Measurements from ENCODE around the gene CHRND.

Gene CHRND

DNA sequence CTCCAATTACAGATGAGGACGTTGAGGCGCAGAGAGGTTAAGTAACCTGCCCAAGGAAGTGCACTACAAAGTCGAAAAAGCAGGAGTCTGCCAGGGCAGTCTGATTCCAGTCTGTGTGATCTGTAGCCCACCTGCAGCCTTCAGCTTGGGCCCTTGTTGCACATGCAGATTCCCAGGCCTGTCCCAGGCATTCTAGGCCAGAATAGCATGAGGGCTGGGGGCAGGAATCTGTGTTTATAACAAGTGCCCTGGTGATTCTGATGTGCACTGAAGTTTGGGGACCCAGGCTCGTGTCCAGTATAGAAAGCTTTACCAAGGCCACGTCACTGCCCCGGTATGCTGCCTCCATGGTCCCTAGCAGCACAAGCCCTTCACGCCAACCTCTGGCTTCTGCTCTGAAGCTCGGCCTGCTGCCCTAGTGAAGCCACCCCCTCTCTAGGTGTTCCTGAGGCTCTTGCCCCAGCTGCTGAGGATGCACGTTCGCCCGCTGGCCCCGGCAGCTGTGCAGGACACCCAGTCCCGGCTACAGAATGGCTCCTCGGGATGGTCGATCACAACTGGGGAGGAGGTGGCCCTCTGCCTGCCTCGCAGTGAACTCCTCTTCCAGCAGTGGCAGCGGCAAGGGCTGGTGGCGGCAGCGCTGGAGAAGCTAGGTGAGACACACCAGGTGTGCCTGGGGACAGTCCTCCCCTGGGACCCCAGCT, 18.1 kb downstream of the CHRND start:
- H3K27ac Mint-ChIP-seq, result peak overlapping the region; percentile 14
- peaks cover 2 to 6% of the 10 kb centered on the region in 2 donors for H3K27me3 Mint-ChIP-seq
- H3K36me3 Mint-ChIP-seq, result peaks cover 33 to 39% of the 10 kb centered on the region in 2 donors
- DNase-seq (no peak), ATAC-seq (replicated peaks) (no peak)
- H3K9me3 Mint-ChIP-seq, result no peaks in the 10 kb centered on the region
- H3K4me3 Mint-ChIP-seq, result no peak overlapping the region
- peaks cover 19 to 58% of the 10 kb centered on the region in 2 donors for H3K4me1 Mint-ChIP-seq

DNA sequence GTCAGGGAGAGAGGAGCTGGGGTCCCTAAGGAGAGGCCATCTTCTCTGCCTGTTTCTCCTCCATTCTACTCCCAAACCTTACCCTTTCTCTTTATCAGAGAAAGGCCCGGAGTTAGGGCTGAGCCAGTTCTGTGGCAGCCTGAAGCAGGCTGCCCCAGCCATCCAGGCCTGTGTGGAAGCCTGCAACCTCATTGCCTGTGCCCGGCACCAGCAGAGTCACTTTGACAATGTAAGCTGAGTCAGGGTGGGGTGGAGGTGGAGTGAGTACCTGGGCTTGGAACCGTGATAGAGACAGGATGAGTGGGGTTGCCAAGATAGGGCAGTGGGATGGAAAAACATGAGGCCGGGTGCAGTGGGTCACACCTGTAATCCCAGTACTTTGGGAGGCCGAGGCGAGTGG, 18.7 kb downstream of the CHRND start:
- peaks cover 0 to 5% of the 10 kb centered on the region in 2 donors for H3K27me3 Mint-ChIP-seq
- H3K4me1 Mint-ChIP-seq, result peaks cover 18 to 60% of the 10 kb centered on the region in 2 donors
- ATAC-seq (replicated peaks) (no peak), DNase-seq (no peak)
- H3K27ac Mint-ChIP-seq, result no peak overlapping the region
- H3K9me3 Mint-ChIP-seq, result no peaks in the 10 kb centered on the region
- peaks cover 33 to 42% of the 10 kb centered on the region in 2 donors for H3K36me3 Mint-ChIP-seq
- no peak overlapping the region for H3K4me3 Mint-ChIP-seq

DNA sequence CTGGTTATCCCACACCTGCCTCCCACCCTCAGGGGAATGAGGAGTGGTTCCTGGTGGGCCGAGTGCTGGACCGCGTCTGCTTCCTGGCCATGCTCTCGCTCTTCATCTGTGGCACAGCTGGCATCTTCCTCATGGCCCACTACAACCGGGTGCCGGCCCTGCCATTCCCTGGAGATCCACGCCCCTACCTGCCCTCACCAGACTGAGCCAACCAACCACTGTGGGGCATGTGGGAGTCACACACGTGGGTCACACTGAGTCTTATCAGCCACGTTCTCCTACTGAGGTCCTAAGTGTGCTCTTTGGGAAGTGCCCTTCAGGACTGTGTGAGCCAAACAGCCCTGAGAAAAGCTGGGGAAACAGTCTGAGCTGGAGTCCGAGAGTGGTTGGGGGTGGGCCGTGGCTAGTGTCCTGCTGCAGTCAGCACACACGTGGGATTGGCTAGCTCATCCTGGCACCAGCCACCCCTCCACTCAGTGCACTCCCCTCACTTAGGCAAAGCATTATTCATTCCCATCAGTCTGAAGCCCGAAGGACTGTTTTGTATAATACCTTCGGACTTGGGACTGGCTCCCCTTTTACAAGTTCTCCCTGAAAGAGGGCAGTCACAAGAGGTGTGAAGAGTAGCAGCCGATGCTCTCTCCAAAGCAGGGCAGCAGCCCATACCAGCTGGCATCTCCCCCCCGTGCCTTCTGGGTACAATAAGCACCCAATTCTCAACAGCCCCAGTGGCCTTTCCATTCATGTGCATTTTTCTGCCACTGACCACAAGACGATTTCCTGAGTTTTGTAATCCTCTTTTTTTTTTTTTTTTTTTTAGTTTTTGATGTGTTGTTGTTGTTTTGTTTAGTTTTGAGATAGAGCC, 19.8 kb downstream of the CHRND start:
- peaks cover 17 to 59% of the 10 kb centered on the region in 2 donors for H3K4me1 Mint-ChIP-seq
- no peaks in the 10 kb centered on the region for H3K9me3 Mint-ChIP-seq
- peaks cover 0 to under 1% of the 10 kb centered on the region in 2 donors for H3K27me3 Mint-ChIP-seq
- H3K27ac Mint-ChIP-seq, result no peak overlapping the region
- ATAC-seq (replicated peaks) (no peak), DNase-seq (no peak)
- H3K4me3 Mint-ChIP-seq, result no peak overlapping the region
- H3K36me3 Mint-ChIP-seq, result peaks cover 33 to 47% of the 10 kb centered on the region in 2 donors

DNA sequence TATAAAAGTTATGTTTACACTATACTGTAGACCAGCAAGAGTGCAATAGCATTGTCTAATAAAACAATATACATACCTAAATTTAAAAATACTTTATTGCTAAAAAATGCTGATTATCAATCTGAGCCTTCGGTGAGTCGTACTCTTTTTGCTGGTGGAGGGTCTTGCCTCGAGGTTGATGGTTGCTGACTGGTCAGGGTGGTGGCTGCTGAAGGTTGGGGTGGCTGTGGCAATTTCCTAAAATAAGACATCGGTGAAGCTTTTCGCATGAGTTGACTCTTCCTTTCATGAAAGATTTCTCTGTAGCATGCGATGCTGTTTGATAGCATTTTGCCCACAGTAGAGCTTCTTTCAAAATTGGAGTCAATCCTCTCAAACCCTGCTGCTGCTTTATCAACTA, 22.0 kb downstream of the CHRND start:
- no peaks in the 10 kb centered on the region for H3K9me3 Mint-ChIP-seq
- DNase-seq (no peak), ATAC-seq (replicated peaks) (no peak)
- no peaks in the 10 kb centered on the region for H3K27me3 Mint-ChIP-seq
- H3K4me1 Mint-ChIP-seq, result peaks cover 17 to 53% of the 10 kb centered on the region in 2 donors
- no peak overlapping the region for H3K27ac Mint-ChIP-seq
- H3K4me3 Mint-ChIP-seq, result no peak overlapping the region
- H3K36me3 Mint-ChIP-seq, result peaks cover 33 to 55% of the 10 kb centered on the region in 2 donors

DNA sequence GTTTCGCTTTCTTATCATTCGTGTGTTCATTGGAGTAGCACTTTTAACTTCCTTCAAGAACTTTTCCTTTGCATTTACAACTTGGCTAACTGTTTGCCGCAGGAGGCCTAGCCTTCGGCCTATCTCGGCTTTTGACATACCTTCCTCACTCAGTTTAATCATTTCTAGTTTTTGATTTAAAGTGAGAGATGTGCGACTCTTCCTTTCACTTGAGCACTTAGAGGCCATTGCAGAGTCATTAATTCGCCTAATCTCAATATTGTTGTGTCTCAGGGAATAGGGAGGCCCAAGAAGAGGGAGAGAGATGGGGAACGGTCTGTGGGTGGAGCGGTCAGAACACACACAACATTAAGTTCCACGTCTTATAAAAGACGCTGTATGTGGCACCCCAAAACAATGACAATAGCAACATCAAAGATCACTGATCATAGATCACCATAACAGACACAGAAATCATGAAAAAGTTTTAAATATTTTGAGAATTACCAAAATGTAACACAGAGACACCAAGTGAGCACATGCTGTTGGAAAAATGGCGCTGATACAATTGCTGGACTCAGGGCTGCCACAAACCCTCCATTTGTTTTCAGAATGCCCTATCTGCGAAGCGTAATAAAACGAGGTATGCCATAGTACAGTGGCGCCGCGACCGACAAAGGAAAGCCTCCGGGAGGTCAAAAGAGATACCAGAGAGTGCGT, 23.8 kb downstream of the CHRND start:
- peaks cover 33 to 62% of the 10 kb centered on the region in 2 donors for H3K36me3 Mint-ChIP-seq
- no peak for DNase-seq
- H3K4me3 Mint-ChIP-seq, result peak overlapping the region; percentile 93 to 100
- ATAC-seq (replicated peaks), result peak; percentile 28 to 29
- no peaks in the 10 kb centered on the region for H3K27me3 Mint-ChIP-seq
- H3K4me1 Mint-ChIP-seq, result peaks cover 30 to 65% of the 10 kb centered on the region in 2 donors
- H3K27ac Mint-ChIP-seq, result peak overlapping the region; percentile 100
- no peaks in the 10 kb centered on the region for H3K9me3 Mint-ChIP-seq

DNA sequence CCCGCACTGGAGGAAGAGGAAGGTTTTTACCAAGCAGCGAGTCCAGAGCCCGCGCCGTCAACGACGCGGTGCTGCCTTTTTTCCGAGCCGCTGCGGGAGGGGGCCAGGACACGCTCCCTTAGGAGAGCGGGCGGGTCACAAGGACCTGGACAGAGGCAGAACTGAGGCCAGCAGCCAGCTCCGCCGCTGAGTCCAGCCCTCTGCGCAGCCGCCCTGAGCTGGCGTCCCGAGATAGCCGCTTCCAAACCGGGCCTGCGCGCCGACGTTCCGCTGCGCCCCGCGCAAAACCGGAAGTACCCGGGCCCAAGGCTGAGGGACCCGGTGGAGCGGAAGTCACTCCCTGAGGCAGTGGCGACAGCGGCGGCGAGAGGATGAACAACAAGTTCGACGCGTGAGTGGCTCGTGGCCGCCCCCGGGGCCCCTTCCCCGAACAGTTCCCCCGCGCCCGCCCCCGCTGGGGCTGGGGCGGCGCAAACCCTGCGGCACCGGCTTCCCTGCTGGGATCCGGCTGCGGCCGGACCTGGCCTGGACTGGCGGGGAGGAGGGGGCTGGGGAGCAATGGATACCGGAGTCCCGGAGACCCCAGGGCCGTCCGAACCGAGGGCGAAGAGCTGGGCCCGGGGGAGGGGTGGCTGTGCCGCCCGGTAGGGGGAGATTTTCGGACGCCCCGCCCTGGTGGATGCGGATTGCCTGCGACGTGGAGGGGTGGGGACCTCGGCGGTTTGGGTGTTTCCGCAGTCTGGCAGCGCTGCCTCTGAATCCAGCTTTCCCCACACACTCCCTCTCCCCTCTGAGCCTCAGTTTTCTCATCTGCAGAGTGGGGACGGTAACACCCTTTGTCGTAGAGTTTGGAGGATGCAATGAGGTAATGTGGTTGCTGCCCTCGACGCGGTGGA, 24.6 kb downstream of the CHRND start, which contains the start of the genes EIF4E2 and TIGD1:
Gene EIF4E2, plus strand, starts transcription at position 336 of the 896 bp plus-strand sequence. Its CDS starts 36 bp downstream, at position 372.
Gene TIGD1, minus strand, starts transcription at position 204 of the 896 bp plus-strand sequence. CDS start 675 bp downstream, outside the sequence.
- H3K9me3 Mint-ChIP-seq, result no peaks in the 10 kb centered on the region
- H3K4me1 Mint-ChIP-seq, result peaks cover 33 to 64% of the 10 kb centered on the region in 2 donors
- DNase-seq, result peak; percentile 90
- peak; percentile 96 to 97 for ATAC-seq (replicated peaks)
- H3K27me3 Mint-ChIP-seq, result no peaks in the 10 kb centered on the region
- peaks cover 29 to 61% of the 10 kb centered on the region in 2 donors for H3K36me3 Mint-ChIP-seq
- peak within 1 kb of the TSS; percentile 100 for H3K27ac Mint-ChIP-seq
- H3K4me3 Mint-ChIP-seq, result peak within 1 kb of the TSS; percentile 93 to 100

DNA sequence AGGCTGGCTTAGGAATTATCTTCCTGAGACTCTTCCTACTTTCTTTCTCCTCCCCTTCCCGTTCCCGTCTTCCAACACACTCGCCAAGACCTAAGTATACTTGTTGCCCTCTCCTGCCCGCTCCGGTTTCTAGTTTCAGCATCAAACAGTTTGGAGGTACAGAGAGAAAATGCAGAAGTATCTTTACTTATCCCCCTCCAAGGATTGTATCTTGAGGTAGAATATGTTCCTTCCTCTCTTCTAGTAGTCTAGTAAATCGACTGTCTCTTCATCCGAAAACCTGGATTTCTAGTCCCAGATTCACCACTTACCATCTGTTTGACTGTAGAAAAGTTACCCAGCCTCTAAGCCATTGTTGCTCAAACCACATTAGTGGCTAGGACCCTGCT, 25.3 kb downstream of the CHRND start:
- peaks cover 29 to 62% of the 10 kb centered on the region in 2 donors for H3K36me3 Mint-ChIP-seq
- ATAC-seq (replicated peaks) (no peak), DNase-seq (no peak)
- peak overlapping the region; percentile 93 to 100 for H3K4me3 Mint-ChIP-seq
- peak overlapping the region; percentile 100 for H3K27ac Mint-ChIP-seq
- H3K27me3 Mint-ChIP-seq, result no peaks in the 10 kb centered on the region
- peaks cover 35 to 64% of the 10 kb centered on the region in 2 donors for H3K4me1 Mint-ChIP-seq
- H3K9me3 Mint-ChIP-seq, result no peaks in the 10 kb centered on the region

DNA sequence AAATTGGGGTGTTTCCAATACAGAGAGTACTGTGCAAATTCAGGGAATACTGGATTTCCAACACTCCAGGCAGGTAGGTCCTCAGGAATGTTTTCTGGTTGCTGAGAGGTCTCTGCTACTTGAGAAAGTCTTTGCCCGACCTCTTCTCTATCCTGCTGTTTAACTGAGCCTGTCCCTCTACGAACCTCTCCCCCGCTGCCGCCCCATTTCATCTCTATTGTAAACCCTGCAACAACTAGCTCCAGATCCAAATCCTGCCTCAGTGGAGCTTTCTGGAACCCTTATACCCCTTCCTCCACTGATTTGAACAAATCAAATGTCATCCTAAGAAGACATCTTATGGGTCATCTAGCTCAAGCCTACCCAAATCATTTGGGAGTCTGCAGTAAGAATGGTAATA, 25.8 kb downstream of the CHRND start:
- peak overlapping the region; percentile 93 to 100 for H3K4me3 Mint-ChIP-seq
- H3K27me3 Mint-ChIP-seq, result no peaks in the 10 kb centered on the region
- peak overlapping the region; percentile 100 for H3K27ac Mint-ChIP-seq
- H3K9me3 Mint-ChIP-seq, result no peaks in the 10 kb centered on the region
- ATAC-seq (replicated peaks) (no peak), DNase-seq (no peak)
- peaks cover 33 to 60% of the 10 kb centered on the region in 2 donors for H3K4me1 Mint-ChIP-seq
- peaks cover 28 to 62% of the 10 kb centered on the region in 2 donors for H3K36me3 Mint-ChIP-seq

DNA sequence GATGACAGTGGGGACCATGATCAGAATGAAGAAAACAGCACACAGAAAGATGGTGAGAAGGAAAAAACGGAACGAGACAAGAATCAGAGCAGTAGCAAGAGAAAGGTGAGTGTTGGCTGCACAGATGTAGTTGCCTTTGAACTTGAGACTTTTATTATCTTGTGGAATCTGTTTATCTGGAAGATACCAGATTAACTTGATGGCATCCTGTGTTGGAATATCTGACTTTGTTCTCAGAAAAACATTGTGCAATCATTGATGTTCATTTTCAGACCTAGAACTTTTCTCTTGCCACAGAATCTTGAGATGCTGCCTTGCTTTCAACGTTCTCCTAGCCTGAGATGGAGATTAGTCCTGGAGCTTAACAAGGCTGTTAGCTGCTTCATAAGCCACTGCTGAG, 30.5 kb downstream of the CHRND start:
- H3K27me3 Mint-ChIP-seq, result no peaks in the 10 kb centered on the region
- DNase-seq, result no peak
- no peaks in the 10 kb centered on the region for H3K9me3 Mint-ChIP-seq
- peaks cover 28 to 30% of the 10 kb centered on the region in 2 donors for H3K4me1 Mint-ChIP-seq
- ATAC-seq (replicated peaks), result no peak
- no peak overlapping the region for H3K27ac Mint-ChIP-seq
- H3K36me3 Mint-ChIP-seq, result peaks cover 32 to 66% of the 10 kb centered on the region in 2 donors
- no peak overlapping the region for H3K4me3 Mint-ChIP-seq

DNA sequence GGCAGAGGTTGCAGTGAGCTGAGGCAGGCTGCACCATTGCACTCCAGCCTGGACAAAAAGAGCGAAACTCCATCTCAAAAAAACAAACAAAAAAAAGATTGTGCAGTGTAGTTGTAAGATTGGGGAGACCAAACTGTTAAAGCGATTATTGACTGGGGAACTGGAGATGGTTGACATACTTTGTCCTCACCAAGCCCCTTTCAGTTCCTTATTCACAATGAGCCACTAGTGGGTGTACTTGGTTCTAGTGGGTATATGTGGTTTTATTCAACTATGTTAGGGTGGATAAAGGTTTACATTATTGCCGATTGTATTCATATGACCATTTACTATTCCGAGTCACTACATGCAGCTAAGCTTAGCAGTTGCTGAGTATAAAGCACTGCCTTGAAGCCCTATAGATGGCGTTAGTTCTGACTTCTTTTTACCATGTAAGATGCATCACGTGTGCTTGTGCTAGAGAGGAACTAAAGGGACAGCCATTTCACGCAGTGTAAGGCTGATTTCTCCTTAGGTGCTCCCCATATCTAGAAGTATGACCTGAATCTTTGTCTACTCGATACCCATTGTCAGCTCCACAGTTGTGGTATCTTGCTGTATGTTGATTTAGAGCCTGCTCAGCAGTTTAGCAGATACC, 36.7 kb downstream of the CHRND start:
- Mint-ChIP-seq H3K4me3 (peak overlapping the region in 1 of 2 donors; percentile 41), H3K36me3 (peaks cover 52 to 67% of the 10 kb centered on the region in 2 donors), H3K27me3 (no peaks in the 10 kb centered on the region), H3K27ac (peak overlapping the region; percentile 62), H3K4me1 (peaks cover 10 to 16% of the 10 kb centered on the region in 2 donors), H3K9me3 (no peaks in the 10 kb centered on the region)
- ATAC-seq (replicated peaks) (peak; percentile 95 to 96), DNase-seq (no peak)

DNA sequence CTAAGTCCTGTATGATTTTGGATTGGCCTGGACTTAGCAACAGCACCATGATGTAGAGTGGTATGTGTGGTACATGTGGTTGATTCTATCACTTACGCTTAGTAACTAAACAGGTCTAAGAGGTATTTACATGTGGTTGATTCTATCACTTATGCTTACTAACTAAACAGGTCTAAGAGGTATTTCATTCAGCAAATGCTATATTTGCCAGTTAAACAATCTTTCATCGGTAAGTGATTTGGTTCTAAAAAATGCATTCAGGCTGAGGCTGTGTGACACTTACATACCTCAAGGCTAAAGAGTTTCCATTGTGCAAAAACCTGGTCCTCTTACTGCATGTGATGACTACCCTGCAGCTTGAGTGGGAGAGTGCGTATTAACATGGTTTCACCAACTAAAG, 37.6 kb downstream of the CHRND start:
- ATAC-seq (replicated peaks), result no peak

DNA sequence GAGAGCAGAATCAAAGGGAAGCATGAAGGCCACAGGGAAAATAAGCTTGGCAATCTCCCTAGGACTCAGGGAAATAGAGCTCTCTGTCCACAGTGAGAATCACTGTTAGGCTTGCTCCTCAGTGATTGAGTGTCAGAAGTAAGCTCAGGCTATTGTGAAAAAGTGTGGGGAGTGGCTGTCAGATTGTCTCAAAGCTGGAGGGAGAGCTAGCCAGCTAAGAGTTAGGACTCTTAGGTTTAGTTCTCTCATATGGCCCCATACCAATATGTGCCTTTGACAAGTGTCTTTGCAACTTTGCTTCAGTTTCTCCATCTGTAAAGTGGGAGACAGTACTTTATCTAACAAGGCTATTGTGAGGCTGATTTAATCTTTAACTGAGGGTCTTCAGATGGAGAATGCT, 41.8 kb downstream of the CHRND start:
- peaks cover 3 to 7% of the 10 kb centered on the region in 2 donors for H3K4me1 Mint-ChIP-seq
- no peaks in the 10 kb centered on the region for H3K9me3 Mint-ChIP-seq
- peaks cover 58 to 69% of the 10 kb centered on the region in 2 donors for H3K36me3 Mint-ChIP-seq
- ATAC-seq (replicated peaks) (no peak), DNase-seq (no peak)
- H3K27ac Mint-ChIP-seq, result no peak overlapping the region
- H3K4me3 Mint-ChIP-seq, result no peak overlapping the region
- no peaks in the 10 kb centered on the region for H3K27me3 Mint-ChIP-seq

More for the DNA sequence above, 37.6 kb downstream of the CHRND start:
- no peak for DNase-seq
- Mint-ChIP-seq H3K4me3 (no peak overlapping the region), H3K36me3 (peaks cover 57 to 71% of the 10 kb centered on the region in 2 donors), H3K27me3 (no peaks in the 10 kb centered on the region), H3K27ac (no peak overlapping the region), H3K4me1 (peaks cover 10 to 16% of the 10 kb centered on the region in 2 donors), H3K9me3 (no peaks in the 10 kb centered on the region)

DNA sequence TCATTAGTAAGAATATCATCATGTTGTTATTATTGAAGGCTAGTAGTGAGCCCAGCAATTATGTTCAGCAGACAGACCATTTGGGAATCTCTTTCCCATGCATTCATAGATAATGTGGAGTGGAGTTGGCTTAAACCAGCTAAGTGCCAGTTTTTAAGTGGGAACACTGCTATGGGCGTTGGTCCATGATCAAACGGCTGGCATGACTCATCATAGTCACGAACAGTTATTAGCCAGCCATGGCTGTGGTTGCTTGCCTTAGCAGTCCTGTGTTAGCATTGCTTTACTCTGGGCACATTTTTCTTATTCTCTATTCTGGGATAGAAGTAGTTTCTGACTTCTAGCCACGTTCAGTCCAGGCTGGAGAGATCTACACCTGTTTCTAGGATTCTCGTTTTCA, 42.2 kb downstream of the CHRND start:
- Mint-ChIP-seq H3K27ac (no peak overlapping the region), H3K36me3 (peaks cover 54 to 65% of the 10 kb centered on the region in 2 donors)
- no peak for DNase-seq

More for the DNA sequence above, 42.2 kb downstream of the CHRND start:
- H3K9me3 Mint-ChIP-seq, result no peaks in the 10 kb centered on the region
- H3K27me3 Mint-ChIP-seq, result no peaks in the 10 kb centered on the region
- H3K4me1 Mint-ChIP-seq, result peaks cover 0 to 3% of the 10 kb centered on the region in 2 donors
- H3K4me3 Mint-ChIP-seq, result no peak overlapping the region
- ATAC-seq (replicated peaks), result no peak

Measured in stimulated activated naive B cell treated with anti-CD40 and anti-IgM and Interleukin-4, amounts not matched to agents 10 μg/mL and 1 μg/mL and 100 μg/mL, for 72 hours (primary cell).